HG02970 (cell line): Measurements from ENCODE around the gene HSD17B8.

Experiments used
- ATAC-seq: cut with Tn5 transposase; IDR thresholded peaks from one replicate; pipeline ENCODE4 v1.9.1; 2021; ENCODE audit warnings: mild to moderate bottlenecking, moderate library complexity, moderate number of reproducible peaks; ENCODE audit not compliant: unreplicated experiment, low FRiP score

The HSD17B8 gene

GRCh38 chr6:33190504-33191107 lies 13.8 kb upstream of the HSD17B8 start:
- no peak for ATAC-seq

GRCh38 chr6:33191383-33192104 lies 12.9 kb upstream of the HSD17B8 start:
- ATAC-seq = no peak

GRCh38 chr6:33192105-33192646 lies 12.3 kb upstream of the HSD17B8 start, which contains the start of gene COL11A2:
Gene COL11A2 (minus strand): TSS chr6:33192467. CDS start chr6:33192240, 227 bp downstream.
- no peak for ATAC-seq

GRCh38 chr6:33192671-33193602 lies 11.5 kb upstream of the HSD17B8 start:
- ATAC-seq = no peak

GRCh38 chr6:33193619-33194018 lies 10.8 kb upstream of the HSD17B8 start:
- no peak for ATAC-seq

- ATAC-seq = no peak
Observed at GRCh38 chr6:33194431-33194979, 9.9 kb upstream of the HSD17B8 start.

GRCh38 chr6:33195304-33196165 lies 8.9 kb upstream of the HSD17B8 start:
- ATAC-seq = no peak

- ATAC-seq = no peak
Observed at GRCh38 chr6:33197431-33198048, 6.9 kb upstream of the HSD17B8 start.

- no peak for ATAC-seq
Observed at GRCh38 chr6:33198159-33198852, 6.1 kb upstream of the HSD17B8 start.

- ATAC-seq = no peak
Observed at GRCh38 chr6:33198853-33199436, 5.5 kb upstream of the HSD17B8 start.

- ATAC-seq = no peak
Observed at GRCh38 chr6:33199687-33200218, 4.7 kb upstream of the HSD17B8 start.

- ATAC-seq = peak; percentile 57
Observed at GRCh38 chr6:33200219-33201146, 4.0 kb upstream of the HSD17B8 start, which contains the start of the genes RXRB and SLC39A7. Gene RXRB (minus strand): TSS chr6:33200665. CDS start chr6:33200476, 189 bp downstream. Gene SLC39A7 (plus strand): TSS chr6:33200867. CDS start chr6:33201246, 379 bp downstream.

- ATAC-seq = peak; percentile 1
Observed at GRCh38 chr6:33201147-33201545, 3.3 kb upstream of the HSD17B8 start.

GRCh38 chr6:33201935-33202334 lies 2.5 kb upstream of the HSD17B8 start:
- no peak for ATAC-seq

- no peak for ATAC-seq
Observed at GRCh38 chr6:33202799-33203198, 1.7 kb upstream of the HSD17B8 start.

- ATAC-seq = no peak
Observed at GRCh38 chr6:33203443-33204164, 851 bp upstream of the HSD17B8 start.
